ENCODE data around the gene MAP4K2. TPM values are rescaled to one million over a fixed set of nuclear protein-coding genes. Genes with fewer than 3 reads are reported as not detected.

MAP4K2 gene
- total and polyA plus RNA-seq, 2 of the 8 experiments (the other 6 are each of a cell fraction or from before 2014, with no cell fraction given): 20.1 to 20.7 TPM

DNA sequence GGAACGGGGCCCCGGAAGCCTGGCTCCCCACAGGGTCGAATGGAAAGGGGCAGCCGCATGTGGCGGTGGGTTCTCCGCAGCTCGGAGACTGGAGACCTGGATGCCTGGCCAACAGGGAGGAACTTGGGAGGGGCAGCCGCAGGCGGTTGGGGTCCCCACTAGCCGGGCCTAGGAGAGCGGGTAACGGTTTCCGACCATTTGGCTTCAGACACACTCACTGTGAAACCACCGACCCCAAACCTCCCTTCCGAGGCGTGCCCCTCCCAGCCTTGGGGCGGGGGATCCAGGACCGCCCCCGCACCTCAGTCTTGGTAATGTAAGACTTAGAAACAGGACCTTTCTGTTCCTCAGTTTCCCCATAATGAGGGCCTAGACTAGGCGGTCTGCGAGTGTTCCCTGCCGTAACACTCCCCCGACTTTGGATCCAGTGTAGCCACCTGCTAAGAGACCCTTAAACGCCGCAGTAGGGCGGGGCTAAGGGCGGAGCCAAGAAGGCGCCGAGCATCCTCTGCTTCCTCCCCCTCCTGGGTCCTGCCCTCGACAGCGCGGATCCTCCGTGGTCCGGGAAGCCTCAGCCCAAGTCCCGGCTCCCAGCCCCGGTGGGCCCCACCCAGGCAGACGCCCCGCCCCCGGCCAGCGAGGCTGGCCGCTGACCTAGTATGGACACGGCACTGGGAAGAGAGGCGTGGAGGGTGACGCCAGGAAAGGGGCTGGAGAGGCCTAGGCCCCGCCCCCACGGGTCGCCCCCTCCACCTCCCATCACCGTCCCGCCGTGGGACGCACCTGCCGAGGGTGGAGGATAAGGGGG lies 57.3 kb downstream of the MAP4K2 start (continued):
- TF ChIP-seq TAF1 (IDR thresholded peaks at IDR 0.05; ENCODE audit: low read depth, low read length): no peak; the same call in 1 of the 2 replicates
- TF ChIP-seq SIX5 (IDR thresholded peaks at IDR 0.05; ENCODE audit: low read depth, low read length): no peak
- no peak for TF ChIP-seq RBBP5 (IDR thresholded peaks at IDR 0.05; ENCODE audit: borderline replicate concordance, low read depth, low read length)
- no peak for TF ChIP-seq NRF1 (IDR thresholded peaks at IDR 0.05; ENCODE audit: low read depth, low read length)
- TF ChIP-seq GABPA (IDR thresholded peaks at IDR 0.05; ENCODE audit: borderline replicate concordance, insufficient read depth, low read length): no peak
- no peak for TF ChIP-seq CHD2 (IDR thresholded peaks at IDR 0.05; ENCODE audit: low read length)
- no peak for TF ChIP-seq SAP30 (IDR thresholded peaks at IDR 0.05; ENCODE audit: insufficient read depth, insufficient replicate concordance, low read length)
- TF ChIP-seq BACH1 (IDR thresholded peaks at IDR 0.05; ENCODE audit: low read length): peak; percentile 42; the same call in 1 of the 2 replicates
- no peak for TF ChIP-seq MAFK (IDR thresholded peaks at IDR 0.05; ENCODE audit: low read depth, low read length)
- peak; percentile 29; the same call in 1 of the 2 replicates for TF ChIP-seq SP1 (IDR thresholded peaks at IDR 0.05; ENCODE audit: low read depth, low read length)
- peak; percentile 39; the same call in 1 of the 2 replicates for TF ChIP-seq TBP (IDR thresholded peaks at IDR 0.05; ENCODE audit: low read depth, low read length)
- 0 out of 4 replicates have a peak, but pooled peaks of 1 of the 2 experiments have one; percentile 32 for TF ChIP-seq SIN3A (conservative IDR thresholded peaks at IDR 0.05 in 1 of 2, IDR thresholded peaks at IDR 0.05 in 1 of 2; ENCODE audit: low read depth in 1 of 2, low read length in 2 of 2)
- TF ChIP-seq EGR1 (IDR thresholded peaks at IDR 0.05; ENCODE audit: borderline replicate concordance, low read depth, low read length): peak; percentile 59

All from H1 (cell line).